Neural cell (in vitro differentiated cells): Measurements from ENCODE around the gene NUBP2. TPM values are rescaled to one million over a fixed set of nuclear protein-coding genes. Genes with fewer than 3 reads are reported as not detected.

Experiments
- H2AFZ ChIP-seq: fragments of 200-600, 300-800 bp; sonication (generic), shearing (Covaris generic); 2 replicates; pipeline ENCODE4 v1.6.0; 2014; ENCODE audit warnings: low read depth, mild to moderate bottlenecking, antibody characterized with exemption, low read length, moderate library complexity
- H3F3A ChIP-seq: fragments of 200-600 bp; shearing (Covaris generic); 2 replicates; pipeline ENCODE4 v1.6.1; 2016; ENCODE audit warnings: mild to moderate bottlenecking, moderate library complexity, mixed read lengths, antibody characterized with exemption, low read length; ENCODE audit not compliant: insufficient read depth, poor library complexity, severe bottlenecking
- H3K27ac ChIP-seq: fragments of 200-600, 300-800 bp; sonication (generic), shearing (Covaris generic); 2 replicates; pipeline ENCODE4 v1.5.1; 2014; ENCODE audit warnings: mild to moderate bottlenecking, low read length, moderate library complexity
- H3K27me3 ChIP-seq: fragments of 300-800, 200-600 bp; sonication (generic), shearing (Covaris generic); 2 replicates; pipeline ENCODE4 v1.6.0; 2014; ENCODE audit warnings: mild to moderate bottlenecking, low read depth, low read length, moderate library complexity; ENCODE audit not compliant: insufficient read depth
- H3K36me3 ChIP-seq: fragments of 300-800, 200-600 bp; sonication (generic), shearing (Covaris generic); 2 replicates; pipeline ENCODE4 v1.5.1; 2014; ENCODE audit warnings: mild to moderate bottlenecking, antibody characterized with exemption, low read length, moderate library complexity; ENCODE audit not compliant: insufficient read depth
- H3K4me2 ChIP-seq: fragments of 300-800, 200-600 bp; sonication (generic), shearing (Covaris generic); 2 replicates; pipeline ENCODE4 v1.6.0; 2014; ENCODE audit warnings: mild to moderate bottlenecking, low read length
- H3K4me3 ChIP-seq: fragments of 300-800, 200-600 bp; sonication (generic), shearing (Covaris generic); 2 replicates; pipeline ENCODE4 v1.5.1; 2014; ENCODE audit warnings: mild to moderate bottlenecking, low read length, moderate library complexity
- H3K79me2 ChIP-seq: fragments of 200-600 bp; shearing (Covaris generic); replicated peaks from 2 replicates; pipeline ENCODE4 v1.6.0; 2014; ENCODE audit warnings: mild to moderate bottlenecking, low read length, moderate library complexity; ENCODE audit not compliant: insufficient read depth
- H3K9ac ChIP-seq: fragments of 300-800, 200-600 bp; sonication (generic), shearing (Covaris generic); 2 replicates; pipeline ENCODE4 v1.6.1; 2016; ENCODE audit warnings: mild to moderate bottlenecking, low read length, mixed read lengths
- H3K9me2 ChIP-seq: fragments of 200-600 bp; shearing (Covaris generic); 2 replicates; pipeline ENCODE4 v1.6.1; 2016; ENCODE audit warnings: mild to moderate bottlenecking, low read length, mixed read lengths; ENCODE audit not compliant: insufficient read depth
- H3K9me3 ChIP-seq: fragments of 200-600, 300-800 bp; sonication (generic), shearing (Covaris generic); 2 replicates; pipeline ENCODE4 v1.6.1; 2016; ENCODE audit warnings: mild to moderate bottlenecking, mixed run types, low read length, moderate library complexity, mixed read lengths
- H4K20me1 ChIP-seq: fragments of 200-600 bp; shearing (Covaris generic); 2 replicates; pipeline ENCODE4 v1.6.1; 2016; ENCODE audit warnings: mild to moderate bottlenecking, mixed run types; ENCODE audit not compliant: insufficient read depth
- CTCF ChIP-seq: fragments of 450-650 bp; IDR thresholded peaks from 2 replicates; pipeline ENCODE4 v1.5.1; 2014; ENCODE audit warnings: antibody characterized with exemption, mild to moderate bottlenecking, moderate library complexity; ENCODE audit not compliant: poor library complexity, severe bottlenecking
- EP300 ChIP-seq: fragments of 450-650 bp; conservative IDR thresholded peaks from 2 replicates; pipeline ENCODE4 v1.6.1; 2014; ENCODE audit warnings: antibody characterized with exemption, mild to moderate bottlenecking, moderate library complexity; ENCODE audit not compliant: poor library complexity, severe bottlenecking
- EZH2 ChIP-seq: fragments of 200-600, 300-800 bp; shearing (Covaris generic), sonication (generic); IDR thresholded peaks from 2 replicates; pipeline ENCODE4 v1.6.1; 2014; ENCODE audit warnings: antibody characterized with exemption, low read length, borderline replicate concordance, mild to moderate bottlenecking; ENCODE audit not compliant: insufficient read depth, poor library complexity, severe bottlenecking
- MXI1 ChIP-seq: fragments of 450-650 bp; conservative IDR thresholded peaks from 2 replicates; pipeline ENCODE4 v1.6.1; 2014; ENCODE audit warnings: antibody characterized with exemption, mild to moderate bottlenecking; ENCODE audit not compliant: poor library complexity, severe bottlenecking
- POLR2AphosphoS5 ChIP-seq: IDR thresholded peaks from 2 replicates; pipeline ENCODE4 v1.6.1; 2012
- RAD21 ChIP-seq: fragments of 450-650 bp; conservative IDR thresholded peaks from 2 replicates; pipeline ENCODE4 v1.6.1; 2014; ENCODE audit warnings: antibody characterized with exemption, mild to moderate bottlenecking, moderate library complexity
- SMC3 ChIP-seq: fragments of 450-650 bp; conservative IDR thresholded peaks from 2 replicates; pipeline ENCODE4 v1.6.1; 2014; ENCODE audit warnings: antibody characterized with exemption, mild to moderate bottlenecking, moderate library complexity; ENCODE audit not compliant: poor library complexity
- TAF1 ChIP-seq: IDR thresholded peaks from 2 replicates; pipeline ENCODE4 v1.6.1; 2012; ENCODE audit warnings: low read depth
- polyA plus RNA-seq: library from polyadenylated mRNA; depleted of rRNA; stranded (reverse); fragments of >200 nt; gene quantifications from 2 replicates; pipeline ENCODE4 v1.2.3, GENCODE V29; 2014
- TF ChIP-seq, protein P1 (sequence below): IDR thresholded peaks from 2 replicates; pipeline ENCODE4 v1.6.1; 2012; ENCODE audit warnings: borderline replicate concordance

NUBP2 gene
- polyA plus RNA-seq, 1 donor from 2014 or later: 213 TPM

DNA sequence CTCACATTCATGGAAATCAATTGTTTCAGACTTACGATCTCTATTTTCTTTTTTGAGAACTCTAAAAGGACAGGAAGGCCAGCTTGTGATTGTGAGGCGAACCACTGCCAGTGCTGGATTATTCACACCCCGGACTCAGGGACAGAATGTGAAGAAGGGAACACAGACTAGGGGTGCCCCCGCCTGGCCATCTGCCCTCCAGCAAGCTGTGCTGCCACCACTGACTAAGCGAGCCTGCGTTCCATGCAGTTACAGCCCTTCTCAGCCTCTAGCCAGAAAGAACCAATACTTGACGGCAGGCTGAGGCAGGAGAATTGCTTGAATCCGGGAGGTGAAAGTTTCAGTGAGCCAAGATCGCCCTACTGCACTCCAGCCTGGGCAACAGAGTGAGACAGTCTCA, 41.1 kb downstream of the NUBP2 start:
- peaks cover 27% of the 10 kb centered on the region for H3K79me2 ChIP-seq
- no peaks in the 10 kb centered on the region for H4K20me1 ChIP-seq
- H3K36me3 ChIP-seq: no peaks in the 10 kb centered on the region
- H3K27ac ChIP-seq: no peak overlapping the region
- H3K4me3 ChIP-seq: no peak overlapping the region
- no peak overlapping the region for H3K9ac ChIP-seq
- H3K9me3 ChIP-seq: no peaks in the 10 kb centered on the region
- H3K27me3 ChIP-seq: no peaks in the 10 kb centered on the region
- no peak for TF ChIP-seq EP300
- TF ChIP-seq SMC3: no peak
- TF ChIP-seq, protein P1, sequence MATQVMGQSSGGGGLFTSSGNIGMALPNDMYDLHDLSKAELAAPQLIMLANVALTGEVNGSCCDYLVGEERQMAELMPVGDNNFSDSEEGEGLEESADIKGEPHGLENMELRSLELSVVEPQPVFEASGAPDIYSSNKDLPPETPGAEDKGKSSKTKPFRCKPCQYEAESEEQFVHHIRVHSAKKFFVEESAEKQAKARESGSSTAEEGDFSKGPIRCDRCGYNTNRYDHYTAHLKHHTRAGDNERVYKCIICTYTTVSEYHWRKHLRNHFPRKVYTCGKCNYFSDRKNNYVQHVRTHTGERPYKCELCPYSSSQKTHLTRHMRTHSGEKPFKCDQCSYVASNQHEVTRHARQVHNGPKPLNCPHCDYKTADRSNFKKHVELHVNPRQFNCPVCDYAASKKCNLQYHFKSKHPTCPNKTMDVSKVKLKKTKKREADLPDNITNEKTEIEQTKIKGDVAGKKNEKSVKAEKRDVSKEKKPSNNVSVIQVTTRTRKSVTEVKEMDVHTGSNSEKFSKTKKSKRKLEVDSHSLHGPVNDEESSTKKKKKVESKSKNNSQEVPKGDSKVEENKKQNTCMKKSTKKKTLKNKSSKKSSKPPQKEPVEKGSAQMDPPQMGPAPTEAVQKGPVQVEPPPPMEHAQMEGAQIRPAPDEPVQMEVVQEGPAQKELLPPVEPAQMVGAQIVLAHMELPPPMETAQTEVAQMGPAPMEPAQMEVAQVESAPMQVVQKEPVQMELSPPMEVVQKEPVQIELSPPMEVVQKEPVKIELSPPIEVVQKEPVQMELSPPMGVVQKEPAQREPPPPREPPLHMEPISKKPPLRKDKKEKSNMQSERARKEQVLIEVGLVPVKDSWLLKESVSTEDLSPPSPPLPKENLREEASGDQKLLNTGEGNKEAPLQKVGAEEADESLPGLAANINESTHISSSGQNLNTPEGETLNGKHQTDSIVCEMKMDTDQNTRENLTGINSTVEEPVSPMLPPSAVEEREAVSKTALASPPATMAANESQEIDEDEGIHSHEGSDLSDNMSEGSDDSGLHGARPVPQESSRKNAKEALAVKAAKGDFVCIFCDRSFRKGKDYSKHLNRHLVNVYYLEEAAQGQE: no peak
- no peak for TF ChIP-seq EZH2
- TF ChIP-seq CTCF: no peak
- no peak for TF ChIP-seq MXI1
- no peak for TF ChIP-seq TAF1
- TF ChIP-seq RAD21: no peak
- no peak for TF ChIP-seq POLR2AphosphoS5
- H3K9me2 ChIP-seq: no peaks in the 10 kb centered on the region
- H3K4me2 ChIP-seq: no peak overlapping the region
- no peak overlapping the region for H2AFZ ChIP-seq
- no peaks in the 10 kb centered on the region for H3F3A ChIP-seq

DNA sequence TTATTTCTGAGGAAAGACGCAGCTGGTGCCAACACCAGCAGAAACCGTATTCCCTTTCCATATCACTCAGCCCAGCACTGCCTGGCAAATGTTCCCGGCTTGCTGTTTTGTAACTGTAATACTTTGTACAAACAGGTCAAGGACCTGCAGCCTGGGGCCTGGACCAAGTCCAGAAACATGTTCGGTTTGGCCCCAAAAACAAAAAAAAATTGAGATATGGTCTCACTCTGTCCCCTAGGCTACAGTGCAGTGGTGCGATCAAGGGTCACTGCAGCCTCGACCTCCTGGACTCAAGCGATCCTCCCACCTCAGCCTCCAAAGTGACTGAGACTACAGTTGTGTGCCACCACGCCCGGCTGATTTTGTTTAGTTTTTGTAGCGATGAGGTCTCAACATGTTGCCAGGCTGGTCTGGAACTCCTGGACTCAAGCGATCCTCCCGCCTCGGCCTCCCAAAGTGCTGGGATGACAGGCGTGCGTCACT, 42.7 kb downstream of the NUBP2 start:
- Histone ChIP-seq H3K9me2 (no peaks in the 10 kb centered on the region), H3K4me3 (peak overlapping the region; percentile 67), H3K27ac (peak overlapping the region; percentile 42), H3K36me3 (no peaks in the 10 kb centered on the region), H3K27me3 (no peaks in the 10 kb centered on the region), H3K9me3 (no peaks in the 10 kb centered on the region), H4K20me1 (no peaks in the 10 kb centered on the region), H3K4me2 (peak overlapping the region; percentile 68), H3K79me2 (peaks cover 31% of the 10 kb centered on the region), H2AFZ (no peak overlapping the region), H3K9ac (peak overlapping the region; percentile 68), H3F3A (no peaks in the 10 kb centered on the region)
- no peak for TF ChIP-seq POLR2AphosphoS5
- no peak for TF ChIP-seq MXI1
- no peak for TF ChIP-seq TAF1
- TF ChIP-seq RAD21: no peak
- TF ChIP-seq CTCF: no peak
- TF ChIP-seq SMC3: no peak
- TF ChIP-seq, protein P1: no peak
